HepG2 (cell line): ENCODE results near the gene CCNL1. TPM values are rescaled to one million over a fixed set of nuclear protein-coding genes. Genes with fewer than 3 reads are reported as not detected.

ENCODE experiments used
- CREB1 ChIP-seq, 2 experiments: fragments of 450-650 bp in 1 of 2; IDR thresholded peaks; 2 replicates each; pipeline ENCODE4 v1.6.1; 2016 to 2017; ENCODE audit warnings: control low read depth in 1 of 2, mild to moderate bottlenecking in 1 of 2, missing compliant biosample characterization in 1 of 2, missing genetic modification characterization in 1 of 2
- DRAP1 ChIP-seq: IDR thresholded peaks from 2 replicates; pipeline ENCODE4 v1.6.1; 2016; ENCODE audit warnings: missing genetic modification reagents, missing compliant biosample characterization
- FOSL1 ChIP-seq: sonication (generic); formaldehyde crosslinking; IDR thresholded peaks from 2 replicates; pipeline ENCODE4 v1.9.0; 2021; ENCODE audit warnings: missing genetic modification reagents, borderline replicate concordance
- FOSL2 ChIP-seq: sonication (generic); formaldehyde crosslinking; IDR thresholded peaks from 2 replicates; pipeline ENCODE4 v1.4.0; 2020; ENCODE audit warnings: missing genetic modification reagents
- FOXO1 ChIP-seq: sonication (generic); formaldehyde crosslinking; IDR thresholded peaks from 2 replicates; pipeline ENCODE4 v1.4.0; 2020; ENCODE audit warnings: missing genetic modification reagents
- GABPB1 ChIP-seq: IDR thresholded peaks from 2 replicates; pipeline ENCODE4 v1.6.1; 2016; ENCODE audit warnings: mild to moderate bottlenecking, missing genetic modification reagents, moderate library complexity, missing compliant biosample characterization
- GZF1 ChIP-seq: sonication (generic); formaldehyde crosslinking; IDR thresholded peaks from 2 replicates; pipeline ENCODE4 v1.5.1; 2020; ENCODE audit warnings: mild to moderate bottlenecking, missing genetic modification reagents
- HNF4A ChIP-seq: sonication (generic); formaldehyde crosslinking; IDR thresholded peaks from 2 replicates; pipeline ENCODE4 v1.4.0; 2020; ENCODE audit warnings: missing genetic modification reagents
- HOXA3 ChIP-seq: sonication (generic); formaldehyde crosslinking; IDR thresholded peaks from 2 replicates; pipeline ENCODE4 v1.5.0; 2020; ENCODE audit warnings: missing genetic modification reagents
- KLF11 ChIP-seq: IDR thresholded peaks from 2 replicates; pipeline ENCODE4 v1.6.1; 2016; ENCODE audit warnings: missing compliant biosample characterization
- MAF1 ChIP-seq: sonication (generic); formaldehyde crosslinking; IDR thresholded peaks from 2 replicates; pipeline ENCODE4 v1.5.0; 2020; ENCODE audit warnings: missing genetic modification reagents, borderline replicate concordance
- MLX ChIP-seq: IDR thresholded peaks from 2 replicates; pipeline ENCODE4 v1.6.1; 2016
- NFAT5 ChIP-seq: sonication (generic); formaldehyde crosslinking; IDR thresholded peaks from 2 replicates; pipeline ENCODE4 v1.4.0; 2020; ENCODE audit warnings: missing genetic modification reagents
- NKX3-1 ChIP-seq: sonication (generic); formaldehyde crosslinking; IDR thresholded peaks from 2 replicates; pipeline ENCODE4 v1.5.0; 2020; ENCODE audit warnings: missing genetic modification reagents
- RAD21 ChIP-seq: fragments of 450-650 bp; formaldehyde crosslinking; IDR thresholded peaks from 2 replicates; pipeline ENCODE4 v1.5.0; 2020; ENCODE audit warnings: mild to moderate bottlenecking
- SAP130 ChIP-seq: IDR thresholded peaks from 2 replicates; pipeline ENCODE4 v1.6.1; 2016; ENCODE audit warnings: low read depth
- SKI ChIP-seq: fragments of 450-650 bp; IDR thresholded peaks from one replicate; pipeline ENCODE4 v1.6.1; 2018; ENCODE audit warnings: mild to moderate bottlenecking; ENCODE audit not compliant: partially characterized antibody
- TFDP2 ChIP-seq: sonication (generic); formaldehyde crosslinking; IDR thresholded peaks from 2 replicates; pipeline ENCODE4 v1.4.0; 2020; ENCODE audit warnings: missing genetic modification reagents
- ZNF143 ChIP-seq: sonication (generic); formaldehyde crosslinking; IDR thresholded peaks from 2 replicates; pipeline ENCODE4 v1.4.0; 2020; ENCODE audit warnings: missing genetic modification reagents
- ZNF580 ChIP-seq: IDR thresholded peaks from 2 replicates; pipeline ENCODE4 v1.6.1; 2016; ENCODE audit warnings: low read depth, borderline replicate concordance
- ZNF740 ChIP-seq: sonication (generic); formaldehyde crosslinking; IDR thresholded peaks from 2 replicates; pipeline ENCODE4 v1.4.0; 2020; ENCODE audit warnings: missing genetic modification reagents
- ZNF75D ChIP-seq: sonication (generic); formaldehyde crosslinking; IDR thresholded peaks from 2 replicates; pipeline ENCODE4 v1.8.1; 2023; ENCODE audit warnings: missing genetic modification reagents, mild to moderate bottlenecking, borderline replicate concordance
- polyA plus RNA-seq, 8 experiments: library from polyadenylated mRNA; depleted of rRNA in 3 of 8; stranded (reverse) in 7 of 8; unstranded in 1 of 8; fragments of >200 nt; fragmentation: Illumina TruSeq in 4 of 8; extraction: Trizol in 4 of 8; gene quantifications; 2 replicates each; pipeline versions ENCODE4 v1.2.1 to v1.2.3, GENCODE V29; 2011 to 2016; ENCODE audit warnings: low read depth in 4 of 8, missing spikeins in 1 of 8, mixed read lengths in 1 of 8; ENCODE audit not compliant: insufficient read depth in 1 of 8
- total RNA-seq, 5 experiments: library from RNA; depleted of rRNA; stranded (reverse); fragments of >200 nt; fragmentation: Illumina TruSeq; extraction: Trizol; gene quantifications; 2 replicates each; pipeline ENCODE4 v1.2.3, GENCODE V29; 2016; ENCODE audit warnings: low read depth in 1 of 5

CCNL1 gene
- total and polyA plus RNA-seq, 2 of the 13 experiments (the other 11 are each of a cell fraction or from before 2014, with no cell fraction given): 151 to 303 TPM

GRCh38 chr3:157130467-157131251, 29.3 kb downstream of the CCNL1 start (continued):
- TF ChIP-seq MLX (0 out of 2 replicates have a peak, but pooled peaks have one; percentile 8), HOXA3 (peak; percentile 66; the same call in 1 of the 2 replicates), CREB1 (IDR thresholded peaks at IDR 0.05) (no peak), CREB1 (CRISPR knock-in tag; IDR thresholded peaks at IDR 0.05) (peak; percentile 22; the same call in 1 of the 2 replicates), MAF1 (CRISPR knock-in tag) (0 out of 2 replicates have a peak, but pooled peaks have one; percentile 56), ZNF75D (CRISPR knock-in tag) (no peak), TFDP2 (CRISPR knock-in tag) (no peak), NFAT5 (CRISPR knock-in tag) (peak; percentile 67; the same call in 1 of the 2 replicates), DRAP1 (peak; percentile 49; the same call in 1 of the 2 replicates), ZNF740 (CRISPR knock-in tag) (peak; percentile 46; the same call in 1 of the 2 replicates), GABPB1 (CRISPR knock-in tag) (peak; percentile 44; the same call in 1 of the 2 replicates), ZNF143 (CRISPR knock-in tag) (peak; percentile 59), NKX3-1 (CRISPR knock-in tag) (0 out of 2 replicates have a peak, but pooled peaks have one; percentile 65), SKI (peak; percentile 42), ZNF580 (CRISPR knock-in tag) (0 out of 2 replicates have a peak, but pooled peaks have one; percentile 37), GZF1 (CRISPR knock-in tag) (peak; percentile 18; the same call in 1 of the 2 replicates), SAP130 (peak; percentile 47), FOSL2 (CRISPR knock-in tag) (peak; percentile 95), KLF11 (CRISPR knock-in tag) (no peak; the same call in 1 of the 2 replicates), FOXO1 (CRISPR knock-in tag) (peak; percentile 87), RAD21 (peak; percentile 82), FOSL1 (CRISPR knock-in tag) (peak; percentile 70; the same call in 1 of the 2 replicates), HNF4A (CRISPR knock-in tag) (peak; percentile 64)
